H1 (cell line): Measurements from ENCODE around the gene PLCZ1. TPM values are rescaled to one million over a fixed set of nuclear protein-coding genes. Genes with fewer than 3 reads are reported as not detected.

Source experiments
- CTCF ChIA-PET: fragments of 300-600 bp; sonication (Branson Sonifier 250); formaldehyde crosslinking; loops from one replicate; lab custom pipeline; 2021; ENCODE audit not compliant: partially characterized antibody; lab: Charles Lee
- POLR2A ChIA-PET: fragments of 300-600 bp; sonication (Branson Sonifier 250); formaldehyde crosslinking; loops from one replicate; lab custom pipeline; 2021; ENCODE audit warnings: inconsistent platforms; ENCODE audit not compliant: partially characterized antibody; lab: Charles Lee
- DNase-seq, 2 experiments: peaks; one replicate each; pipeline versions ENCODE4 v3.0.0 to v3.0.0-alpha.2; 2010 to 2022; ENCODE audit warnings: low spot score in 2 of 2, low read depth in 1 of 2, mixed read lengths in 1 of 2
- FAIRE-seq: peaks from 2 replicates; lab custom pipeline; 2011; peaks lifted over from hg19 to GRCh38; lab: Jason Lieb, UNC
- H2AFZ ChIP-seq: 2 replicates; pipeline ENCODE4 v1.8.1; 2012; ENCODE audit warnings: low read length, inconsistent platforms
- H2AK5ac ChIP-seq: 2 replicates; pipeline ENCODE4 v1.6.1; 2013; ENCODE audit warnings: low read depth, low read length
- H2BK120ac ChIP-seq: replicated peaks from 2 replicates; pipeline ENCODE3; 2013; ENCODE audit warnings: low read depth, low read length, inconsistent platforms
- H2BK12ac ChIP-seq: 2 replicates; pipeline ENCODE4 v1.6.1; 2013; ENCODE audit warnings: low read depth, low read length
- H2BK15ac ChIP-seq: 2 replicates; pipeline ENCODE4 v1.6.1; 2013; ENCODE audit warnings: low read length
- H2BK20ac ChIP-seq: 2 replicates; pipeline ENCODE4 v1.6.1; 2013; ENCODE audit warnings: low read length
- H2BK5ac ChIP-seq: 2 replicates; pipeline ENCODE4 v1.6.1; 2013; ENCODE audit warnings: low read depth, low read length
- H3K14ac ChIP-seq: 2 replicates; pipeline ENCODE4 v1.6.1; 2013; ENCODE audit warnings: inconsistent platforms; ENCODE audit not compliant: insufficient read length
- H3K18ac ChIP-seq: 2 replicates; pipeline ENCODE4 v1.6.1; 2013; ENCODE audit warnings: low read length; ENCODE audit errors: extremely low read depth
- H3K23ac ChIP-seq: 2 replicates; pipeline ENCODE4 v1.6.1; 2013; ENCODE audit warnings: inconsistent platforms; ENCODE audit not compliant: insufficient read length
- H3K23me2 ChIP-seq: 2 replicates; pipeline ENCODE4 v1.6.1; 2013; ENCODE audit warnings: low read depth, low read length
- H3K27ac ChIP-seq: 2 replicates; pipeline ENCODE4 v1.6.1; 2011; ENCODE audit warnings: low read depth, low read length, inconsistent platforms
- H3K27me3 ChIP-seq, 4 experiments: replicated peaks in 1 of 4; 1 replicate in 1 of 4; 2 replicates in 3 of 4; pipeline versions ENCODE4 v1.6.1 to v1.8.1; 2011 to 2013; ENCODE audit warnings: low read length in 3 of 4, mild to moderate bottlenecking in 3 of 4, inconsistent platforms in 2 of 4, mixed read lengths in 2 of 4, moderate library complexity in 1 of 4; ENCODE audit not compliant: control insufficient read depth in 3 of 4, insufficient read depth in 3 of 4; ENCODE audit errors: extremely low read depth in 1 of 4
- H3K36me3 ChIP-seq, 4 experiments: 2 replicates each; pipeline versions ENCODE4 v1.6.1 to v1.8.1; 2011 to 2013; ENCODE audit warnings: mild to moderate bottlenecking in 4 of 4, low read length in 3 of 4, moderate library complexity in 2 of 4, control low read depth in 1 of 4, inconsistent platforms in 1 of 4; ENCODE audit not compliant: insufficient read depth in 4 of 4, control insufficient read depth in 2 of 4
- H3K4ac ChIP-seq: replicated peaks from 2 replicates; pipeline ENCODE3; 2013; ENCODE audit warnings: low read length, low read depth, mixed read lengths, inconsistent platforms; ENCODE audit not compliant: insufficient read length
- H3K4me1 ChIP-seq, 4 experiments: replicated peaks in 1 of 4; 1 replicate in 1 of 4; 2 replicates in 3 of 4; pipeline versions ENCODE4 v1.6.1 to v1.8.1; 2011 to 2013; ENCODE audit warnings: low read length in 3 of 4, inconsistent platforms in 2 of 4, mixed read lengths in 1 of 4; ENCODE audit not compliant: insufficient read depth in 4 of 4, control insufficient read depth in 3 of 4
- H3K4me2 ChIP-seq, 2 experiments: 2 replicates each; pipeline versions ENCODE4 v1.6.1 to v1.8.1; 2011 to 2013; ENCODE audit warnings: low read depth in 2 of 2, low read length in 2 of 2, control low read depth in 1 of 2, inconsistent platforms in 1 of 2, mild to moderate bottlenecking in 1 of 2; ENCODE audit not compliant: insufficient read depth in 1 of 2
- H3K4me3 ChIP-seq, 4 experiments: fragments of 200-600, 300-600 bp in 1 of 4; sonication (generic), shearing (Covaris generic), sonication (Bioruptor Twin) in 1 of 4; 2 replicates each; pipeline versions ENCODE4 v1.5.1 to v1.8.1; 2011 to 2016; ENCODE audit warnings: low read length in 4 of 4, low read depth in 3 of 4, control low read depth in 2 of 4, inconsistent platforms in 2 of 4, mild to moderate bottlenecking in 2 of 4, mixed read lengths in 1 of 4, moderate library complexity in 1 of 4; ENCODE audit not compliant: insufficient read depth in 2 of 4; ENCODE audit errors: extremely low read depth in 1 of 4
- H3K56ac ChIP-seq: replicated peaks from 2 replicates; pipeline ENCODE3; 2013; ENCODE audit warnings: low read depth, mild to moderate bottlenecking, mixed read lengths, low read length, inconsistent platforms; ENCODE audit not compliant: insufficient read length
- H3K79me1 ChIP-seq: 2 replicates; pipeline ENCODE4 v1.6.1; 2013; ENCODE audit warnings: low read depth, low read length, control low read depth
- H3K79me2 ChIP-seq, 2 experiments: 2 replicates each; pipeline versions ENCODE4 v1.6.1 to v1.8.1; 2012 to 2013; ENCODE audit warnings: low read length in 2 of 2, mild to moderate bottlenecking in 2 of 2, inconsistent platforms in 1 of 2; ENCODE audit not compliant: insufficient read depth in 2 of 2, control insufficient read depth in 1 of 2
- H3K9ac ChIP-seq, 4 experiments: replicated peaks in 1 of 4; 1 replicate in 1 of 4; 2 replicates in 3 of 4; pipeline versions ENCODE4 v1.6.1 to v1.8.1; 2011 to 2013; ENCODE audit warnings: low read depth in 3 of 4, low read length in 3 of 4, control low read depth in 2 of 4, mild to moderate bottlenecking in 2 of 4, moderate library complexity in 2 of 4, inconsistent platforms in 1 of 4; ENCODE audit errors: extremely low read depth in 1 of 4
- H3K9me3 ChIP-seq, 2 experiments: 2 replicates each; pipeline versions ENCODE4 v1.6.1 to v1.8.1; 2012 to 2013; ENCODE audit warnings: mild to moderate bottlenecking in 2 of 2, moderate library complexity in 2 of 2, control low read depth in 1 of 2, inconsistent platforms in 1 of 2, low read depth in 1 of 2, low read length in 1 of 2, mixed read lengths in 1 of 2; ENCODE audit not compliant: insufficient read depth in 2 of 2
- H4K20me1 ChIP-seq, 2 experiments: replicated peaks in 1 of 2; 2 replicates each; pipeline versions ENCODE3 to v1.8.1; 2011 to 2013; ENCODE audit warnings: inconsistent platforms in 2 of 2, low read length in 2 of 2, mild to moderate bottlenecking in 1 of 2; ENCODE audit not compliant: insufficient read depth in 2 of 2, control insufficient read depth in 1 of 2
- H4K5ac ChIP-seq: 2 replicates; pipeline ENCODE4 v1.6.1; 2013; ENCODE audit warnings: low read length, low read depth, mixed read lengths, inconsistent platforms; ENCODE audit not compliant: insufficient read length
- H4K8ac ChIP-seq: 2 replicates; pipeline ENCODE4 v1.8.0; 2013; ENCODE audit warnings: mild to moderate bottlenecking, moderate library complexity, low read length, inconsistent platforms; ENCODE audit not compliant: insufficient read depth; ENCODE audit errors: extremely low read depth
- H4K91ac ChIP-seq: replicated peaks from 2 replicates; pipeline ENCODE3; 2013; ENCODE audit warnings: low read length, mixed read lengths, inconsistent platforms; ENCODE audit not compliant: insufficient read length
- CEBPB ChIP-seq: IDR thresholded peaks from 2 replicates; pipeline ENCODE4 v1.6.1; 2012; ENCODE audit warnings: low read depth, low read length
- HDAC6 ChIP-seq: IDR thresholded peaks from one replicate; pipeline ENCODE4 v1.7.1; 2012; ENCODE audit warnings: low read depth, mild to moderate bottlenecking, inconsistent platforms, low read length, moderate library complexity
- MAFK ChIP-seq: IDR thresholded peaks from 2 replicates; pipeline ENCODE4 v1.6.1; 2012; ENCODE audit warnings: low read depth, mild to moderate bottlenecking, improper control_type of control experiment, low read length
- MAX ChIP-seq: IDR thresholded peaks from 2 replicates; pipeline ENCODE4 v1.6.1; 2012; ENCODE audit warnings: inconsistent platforms
- TBP ChIP-seq: IDR thresholded peaks from 2 replicates; pipeline ENCODE4 v1.6.1; 2011; ENCODE audit warnings: low read depth, low read length, improper control_type of control experiment
- ZNF274 ChIP-seq: IDR thresholded peaks from 2 replicates; pipeline ENCODE4 v1.7.0; 2012; ENCODE audit warnings: low read length, borderline replicate concordance; ENCODE audit errors: extremely low read depth
- WGBS, 2 experiments: shearing (Covaris generic) in 1 of 2; methylation state at CpG; one replicate each; pipeline versions ENCODE4 v1.1.6 to v1.1.7; 2013 to 2015; ENCODE audit warnings: low lambda C conversion rate in 2 of 2, mixed read lengths in 2 of 2, inconsistent platforms in 1 of 2, low coverage in 1 of 2, missing lambda C conversion rate in 1 of 2; ENCODE audit not compliant: insufficient replicate concordance in 2 of 2, insufficient coverage in 1 of 2, insufficient read length in 1 of 2; ENCODE audit errors: extremely low coverage in 1 of 2, missing lambda C conversion rate in 1 of 2; 5-methylcytosine and 5-hydroxymethylcytosine counted together
- polyA plus RNA-seq, 7 experiments: library from polyadenylated mRNA; depleted of rRNA in 3 of 7; stranded (reverse) in 5 of 7; unstranded in 2 of 7; fragments of >200 nt in 5 of 7; fragments of 200-250 nt in 2 of 7; gene quantifications; 1 replicate in 5 of 7; 2 replicates in 1 of 7; 4 replicates in 1 of 7; pipeline versions ENCODE4 v1.2.1 to v1.2.3, GENCODE V29; 2011 to 2013; ENCODE audit warnings: missing spikeins in 2 of 7, mixed read lengths in 2 of 7
- total RNA-seq: library from RNA; stranded (reverse); fragmentation: NEBNext Ultra II Directional; extraction: Animal tissue kit (Norgen Biotek cat#: 25700); gene quantifications from 2 replicates; pipeline ENCODE4 v1.2.1, GENCODE V29; 2021
- TF ChIP-seq, protein P1 (sequence below), 3 experiments: IDR thresholded peaks; 1 replicate in 2 of 3; 2 replicates in 1 of 3; pipeline versions ENCODE4 v1.5.1 to v1.6.1; 2011; ENCODE audit warnings: low read length in 3 of 3, mild to moderate bottlenecking in 3 of 3, inconsistent platforms in 2 of 3, low read depth in 1 of 3, moderate library complexity in 1 of 3; ENCODE audit not compliant: insufficient read depth in 1 of 3; ENCODE audit errors: control extremely low read depth in 1 of 3
- TF ChIP-seq, protein P2 (sequence below): IDR thresholded peaks from 2 replicates; pipeline ENCODE4 v1.6.1; 2012; ENCODE audit warnings: inconsistent platforms

Gene PLCZ1
- total and polyA plus RNA-seq, 2 of the 8 experiments (the other 6 are each of a cell fraction or from before 2014, with no cell fraction given), result not detected

DNA sequence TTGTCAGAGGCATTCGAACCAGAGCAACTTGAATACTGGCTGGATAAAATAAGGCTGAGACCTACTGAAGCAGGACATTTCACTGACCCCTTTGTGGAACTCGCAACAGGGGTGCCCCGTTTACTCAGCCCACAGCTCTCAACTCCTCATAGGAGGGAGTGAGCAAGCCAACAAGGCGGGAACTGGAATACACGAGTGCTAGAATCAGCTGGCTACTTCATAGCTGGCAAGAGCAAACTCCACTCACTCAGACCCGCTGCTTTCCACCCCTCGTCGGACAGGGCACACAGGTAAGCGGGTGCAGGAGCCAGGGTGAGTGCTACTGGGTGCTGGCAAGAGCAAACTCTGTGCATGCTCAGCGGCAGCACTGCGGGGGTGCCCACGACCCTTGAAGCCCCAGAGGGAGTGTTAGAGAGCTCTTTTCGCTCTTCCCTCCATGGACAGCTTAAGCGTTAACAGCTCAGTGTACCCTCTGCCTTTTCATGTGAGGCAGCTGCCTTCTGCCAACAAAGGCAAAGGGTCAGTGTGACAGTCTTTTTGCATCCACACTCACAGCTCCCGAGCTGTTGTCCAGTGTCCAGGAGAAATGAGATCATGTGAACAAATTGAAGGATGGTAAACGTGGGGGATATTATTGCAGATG, 15.8 kb upstream of the PLCZ1 start:
- Histone ChIP-seq H4K5ac (no peak overlapping the region), H3K79me1 (no peaks in the 10 kb centered on the region), H4K8ac (no peak overlapping the region), H3K4me3 (0 out of 8 replicates have a peak overlapping the region, but pooled peaks of 1 of the 4 experiments have one; percentile 5), H3K18ac (peak overlapping the region; percentile 21), H2AFZ (peak overlapping the region; percentile 74), H2BK5ac (peak overlapping the region; percentile 54; the same call in 1 of the 2 replicates), H4K91ac (peak overlapping the region; percentile 67), H3K27ac (peak overlapping the region; percentile 80), H4K20me1 (no peaks in the 10 kb centered on the region), H3K56ac (no peak overlapping the region), H3K27me3 (no peaks in the 10 kb centered on the region), H3K4me1 (peaks cover 8 to 22% (median 12%) of the 10 kb centered on the region in 4 experiments), H3K14ac (no peak overlapping the region), H2AK5ac (no peak overlapping the region), H2BK120ac (peak overlapping the region; percentile 90), H3K23ac (no peak overlapping the region), H2BK12ac (no peak overlapping the region; the same call in none of the 2 replicates), H3K4me2 (peak overlapping the region; percentile 13 to 36; a peak in 3 of 4 replicates), H3K23me2 (no peaks in the 10 kb centered on the region), H3K9ac (peak overlapping the region in 3 of 4 experiments; percentile 9 to 25 (median 14); a peak in 3 of 7 replicates), H3K4ac (peak overlapping the region; percentile 34), H2BK15ac (no peak overlapping the region), H3K36me3 (no peaks in the 10 kb centered on the region), H3K9me3 (no peaks in the 10 kb centered on the region), H2BK20ac (peak overlapping the region; percentile 24), H3K79me2 (no peaks in the 10 kb centered on the region)
- ChIA-PET CTCF (interaction anchor here (1.1 to 1.7 kb wide), 2 partner anchors 10 to 23 kb away, joined by 3 to 4 read pairs; no protein-coding TSS in a partner anchor), POLR2A (interaction anchor here (0.9 to 1.1 kb wide), 2 partner anchors 10 to 22 kb away, joined by 3 read pairs; no protein-coding TSS in a partner anchor)
- FAIRE-seq (peak; percentile 7), DNase-seq (peak in 1 of 2 experiments; percentile 58)
- WGBS, 2 experiments, result 57% methylated on average over 16 of the region's 16 CpGs; no CpG with 5 or more reads in 1 of the 2 experiments
- TF ChIP-seq ZNF274 (no peak), MAFK (no peak), HDAC6 (no peak), CEBPB (no peak), TBP (no peak), MAX (peak; percentile 40; the same call in 1 of the 2 replicates)
- TF ChIP-seq, protein P1, sequence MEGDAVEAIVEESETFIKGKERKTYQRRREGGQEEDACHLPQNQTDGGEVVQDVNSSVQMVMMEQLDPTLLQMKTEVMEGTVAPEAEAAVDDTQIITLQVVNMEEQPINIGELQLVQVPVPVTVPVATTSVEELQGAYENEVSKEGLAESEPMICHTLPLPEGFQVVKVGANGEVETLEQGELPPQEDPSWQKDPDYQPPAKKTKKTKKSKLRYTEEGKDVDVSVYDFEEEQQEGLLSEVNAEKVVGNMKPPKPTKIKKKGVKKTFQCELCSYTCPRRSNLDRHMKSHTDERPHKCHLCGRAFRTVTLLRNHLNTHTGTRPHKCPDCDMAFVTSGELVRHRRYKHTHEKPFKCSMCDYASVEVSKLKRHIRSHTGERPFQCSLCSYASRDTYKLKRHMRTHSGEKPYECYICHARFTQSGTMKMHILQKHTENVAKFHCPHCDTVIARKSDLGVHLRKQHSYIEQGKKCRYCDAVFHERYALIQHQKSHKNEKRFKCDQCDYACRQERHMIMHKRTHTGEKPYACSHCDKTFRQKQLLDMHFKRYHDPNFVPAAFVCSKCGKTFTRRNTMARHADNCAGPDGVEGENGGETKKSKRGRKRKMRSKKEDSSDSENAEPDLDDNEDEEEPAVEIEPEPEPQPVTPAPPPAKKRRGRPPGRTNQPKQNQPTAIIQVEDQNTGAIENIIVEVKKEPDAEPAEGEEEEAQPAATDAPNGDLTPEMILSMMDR (IDR thresholded peaks at IDR 0.05; ENCODE audit: control extremely low read depth in 1 of 3, insufficient read depth in 1 of 3, low read depth in 1 of 3, low read length in 3 of 3), result no peak
- TF ChIP-seq, protein P2, sequence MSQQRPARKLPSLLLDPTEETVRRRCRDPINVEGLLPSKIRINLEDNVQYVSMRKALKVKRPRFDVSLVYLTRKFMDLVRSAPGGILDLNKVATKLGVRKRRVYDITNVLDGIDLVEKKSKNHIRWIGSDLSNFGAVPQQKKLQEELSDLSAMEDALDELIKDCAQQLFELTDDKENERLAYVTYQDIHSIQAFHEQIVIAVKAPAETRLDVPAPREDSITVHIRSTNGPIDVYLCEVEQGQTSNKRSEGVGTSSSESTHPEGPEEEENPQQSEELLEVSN, result peak; percentile 86
